HS-27A (cell line): Measurements from ENCODE around the gene SLC22A12.

Experiments used
- DNase-seq: peaks from one replicate; pipeline ENCODE4 v3.0.0-alpha.2; 2012; ENCODE audit warnings: low read depth, missing footprints

Gene SLC22A12

GRCh38 chr11:64628596-64628995 lies 37.6 kb downstream of the SLC22A12 start:
- DNase-seq, result no peak

GRCh38 chr11:64629103-64629502 lies 38.1 kb downstream of the SLC22A12 start:
- DNase-seq, result no peak

- no peak for DNase-seq
These were observed 39.0 kb downstream of the SLC22A12 start for GRCh38 chr11:64629796-64630562.

- DNase-seq, result no peak
These were observed 40.7 kb downstream of the SLC22A12 start for GRCh38 chr11:64631675-64632074.

GRCh38 chr11:64632237-64632636 lies 41.2 kb downstream of the SLC22A12 start:
- no peak for DNase-seq

- no peak for DNase-seq
These were observed 41.6 kb downstream of the SLC22A12 start for GRCh38 chr11:64632654-64633053.

GRCh38 chr11:64633555-64634159 lies 42.6 kb downstream of the SLC22A12 start:
- DNase-seq, result no peak

GRCh38 chr11:64637334-64638017 lies 46.5 kb downstream of the SLC22A12 start:
- DNase-seq, result no peak

GRCh38 chr11:64638018-64638665 lies 47.1 kb downstream of the SLC22A12 start:
- DNase-seq, result no peak

- no peak for DNase-seq
These were observed 47.8 kb downstream of the SLC22A12 start for GRCh38 chr11:64638829-64639228.

- no peak for DNase-seq
These were observed 48.9 kb downstream of the SLC22A12 start for GRCh38 chr11:64639885-64640284.

GRCh38 chr11:64641596-64642417 lies 50.8 kb downstream of the SLC22A12 start:
- no peak for DNase-seq

GRCh38 chr11:64642418-64642735 lies 51.4 kb downstream of the SLC22A12 start:
- no peak for DNase-seq

- no peak for DNase-seq
These were observed 51.8 kb downstream of the SLC22A12 start for GRCh38 chr11:64642871-64643255.

GRCh38 chr11:64643256-64643881 lies 52.3 kb downstream of the SLC22A12 start:
- no peak for DNase-seq

GRCh38 chr11:64643920-64644646 lies 53.1 kb downstream of the SLC22A12 start:
- no peak for DNase-seq

- no peak for DNase-seq
These were observed 53.7 kb downstream of the SLC22A12 start for GRCh38 chr11:64644647-64645275.

GRCh38 chr11:64647019-64647779 lies 56.2 kb downstream of the SLC22A12 start:
- DNase-seq, result no peak

- no peak for DNase-seq
These were observed 57.5 kb downstream of the SLC22A12 start for GRCh38 chr11:64648551-64648950.

- no peak for DNase-seq
These were observed 58.3 kb downstream of the SLC22A12 start for GRCh38 chr11:64649291-64649697.
